Measurements from ENCODE around the gene ZBTB20.

ZBTB20 gene

GRCh38 chr3:114841515-114841914, 305.6 kb downstream of the ZBTB20 start:
- H3K27ac ChIP-seq (ENCODE audit: insufficient read depth in 1 of 2, low read depth in 1 of 2, low read length in 2 of 2, poor library complexity in 1 of 2, severe bottlenecking in 2 of 2) = no peak overlapping the region
- no peaks in the 10 kb centered on the region for H3K9me3 ChIP-seq (ENCODE audit: control extremely low read depth in 1 of 5, control insufficient read depth in 4 of 5, insufficient read depth in 2 of 5, low read depth in 1 of 5, low read length in 4 of 5)
- H3K36me3 ChIP-seq (ENCODE audit: control insufficient read depth in 4 of 4, insufficient read depth in 4 of 4, low read length in 3 of 4) = peaks cover 0 to 13% (median 3%) of the 10 kb centered on the region in 4 experiments
- DNase-seq = no peak
- H3K4me1 ChIP-seq (ENCODE audit: control extremely low read depth in 1 of 4, control insufficient read depth in 4 of 4, insufficient read depth in 4 of 4, low read length in 3 of 4) = no peaks in the 10 kb centered on the region
- CTCF ChIA-PET = interaction anchor here (1.2 to 1.9 kb wide), 4 partner anchors 10 to 27 kb away, joined by 3 to 10 read pairs (median 3); no protein-coding TSS in a partner anchor
- H3K27me3 ChIP-seq (replicated peaks in 2 of 5; ENCODE audit: control insufficient read depth in 4 of 5, insufficient read depth in 5 of 5, low read length in 4 of 5) = no peaks in the 10 kb centered on the region
- no peak overlapping the region for H3K4me3 ChIP-seq (ENCODE audit: control insufficient read depth in 1 of 7, extremely low read depth in 1 of 7, insufficient read depth in 4 of 7, low read depth in 2 of 7, low read length in 6 of 7)
- POLR2A ChIA-PET = no interaction called here
- WGBS (ENCODE audit: insufficient coverage) = 100% methylated on average over 1 of the region's 1 CpG

- POLR2A ChIA-PET = no interaction called here
- H3K27ac ChIP-seq (ENCODE audit: insufficient read depth in 1 of 2, low read depth in 1 of 2, low read length in 2 of 2, poor library complexity in 1 of 2, severe bottlenecking in 2 of 2) = no peak overlapping the region
- no peaks in the 10 kb centered on the region for H3K27me3 ChIP-seq (replicated peaks in 2 of 5; ENCODE audit: control insufficient read depth in 4 of 5, insufficient read depth in 5 of 5, low read length in 4 of 5)
- CTCF ChIA-PET = interaction anchor here (0.8 kb wide), 1 partner anchor 107 kb away, joined by 3 read pairs; no protein-coding TSS in a partner anchor
- H3K4me3 ChIP-seq (ENCODE audit: control insufficient read depth in 1 of 7, extremely low read depth in 1 of 7, insufficient read depth in 4 of 7, low read depth in 2 of 7, low read length in 6 of 7) = no peak overlapping the region
- no peak for DNase-seq
- H3K9me3 ChIP-seq (ENCODE audit: control extremely low read depth in 1 of 5, control insufficient read depth in 4 of 5, insufficient read depth in 2 of 5, low read depth in 1 of 5, low read length in 4 of 5) = no peaks in the 10 kb centered on the region
- peaks cover 0 to 3% (median 0%) of the 10 kb centered on the region in 4 experiments for H3K4me1 ChIP-seq (ENCODE audit: control extremely low read depth in 1 of 4, control insufficient read depth in 4 of 4, insufficient read depth in 4 of 4, low read length in 3 of 4)
- no CpG with 5 or more reads among the region's 2 CpGs for WGBS (ENCODE audit: insufficient coverage)
- peaks cover 0 to 14% (median 3%) of the 10 kb centered on the region in 4 experiments for H3K36me3 ChIP-seq (ENCODE audit: control insufficient read depth in 4 of 4, insufficient read depth in 4 of 4, low read length in 3 of 4)
These were observed 307.6 kb downstream of the ZBTB20 start for GRCh38 chr3:114839476-114839875.

GRCh38 chr3:114838025-114838424, 309.1 kb downstream of the ZBTB20 start:
- no peak overlapping the region for H3K27ac ChIP-seq (ENCODE audit: insufficient read depth in 1 of 2, low read depth in 1 of 2, low read length in 2 of 2, poor library complexity in 1 of 2, severe bottlenecking in 2 of 2)
- no peak overlapping the region for H3K4me3 ChIP-seq (ENCODE audit: control insufficient read depth in 1 of 7, extremely low read depth in 1 of 7, insufficient read depth in 4 of 7, low read depth in 2 of 7, low read length in 6 of 7)
- H3K4me1 ChIP-seq (ENCODE audit: control extremely low read depth in 1 of 4, control insufficient read depth in 4 of 4, insufficient read depth in 4 of 4, low read length in 3 of 4) = peaks cover 0 to 3% (median 0%) of the 10 kb centered on the region in 4 experiments
- ChIA-PET CTCF (interaction anchor here (0.9 to 1.4 kb wide), 2 partner anchors 14 to 248 kb away, joined by 3 read pairs; no protein-coding TSS in a partner anchor), POLR2A (no interaction called here)
- no peaks in the 10 kb centered on the region for H3K9me3 ChIP-seq (ENCODE audit: control extremely low read depth in 1 of 5, control insufficient read depth in 4 of 5, insufficient read depth in 2 of 5, low read depth in 1 of 5, low read length in 4 of 5)
- no CpG with 5 or more reads among the region's 2 CpGs for WGBS (ENCODE audit: insufficient coverage)
- peaks cover 0 to 14% (median 3%) of the 10 kb centered on the region in 4 experiments for H3K36me3 ChIP-seq (ENCODE audit: control insufficient read depth in 4 of 4, insufficient read depth in 4 of 4, low read length in 3 of 4)
- no peaks in the 10 kb centered on the region for H3K27me3 ChIP-seq (replicated peaks in 2 of 5; ENCODE audit: control insufficient read depth in 4 of 5, insufficient read depth in 5 of 5, low read length in 4 of 5)
- DNase-seq = no peak

- no peak overlapping the region for H3K27ac ChIP-seq (ENCODE audit: insufficient read depth in 1 of 2, low read depth in 1 of 2, low read length in 2 of 2, poor library complexity in 1 of 2, severe bottlenecking in 2 of 2)
- POLR2A ChIA-PET = no interaction called here
- H3K27me3 ChIP-seq (replicated peaks in 2 of 5; ENCODE audit: control insufficient read depth in 4 of 5, insufficient read depth in 5 of 5, low read length in 4 of 5) = no peaks in the 10 kb centered on the region
- 40% methylated on average over 1 of the region's 7 CpGs for WGBS (ENCODE audit: insufficient coverage)
- CTCF ChIA-PET = interaction anchor here (1.2 to 3.0 kb wide), 3 partner anchors 9 to 250 kb away, joined by 3 to 6 read pairs (median 3); no protein-coding TSS in a partner anchor
- no peak for DNase-seq
- peaks cover 0 to 9% (median 3%) of the 10 kb centered on the region in 4 experiments for H3K36me3 ChIP-seq (ENCODE audit: control insufficient read depth in 4 of 4, insufficient read depth in 4 of 4, low read length in 3 of 4)
- H3K4me3 ChIP-seq (ENCODE audit: control insufficient read depth in 1 of 7, extremely low read depth in 1 of 7, insufficient read depth in 4 of 7, low read depth in 2 of 7, low read length in 6 of 7) = no peak overlapping the region
- peaks cover 0 to 3% (median 0%) of the 10 kb centered on the region in 4 experiments for H3K4me1 ChIP-seq (ENCODE audit: control extremely low read depth in 1 of 4, control insufficient read depth in 4 of 4, insufficient read depth in 4 of 4, low read length in 3 of 4)
- H3K9me3 ChIP-seq (ENCODE audit: control extremely low read depth in 1 of 5, control insufficient read depth in 4 of 5, insufficient read depth in 2 of 5, low read depth in 1 of 5, low read length in 4 of 5) = no peaks in the 10 kb centered on the region
These were observed 312.7 kb downstream of the ZBTB20 start for GRCh38 chr3:114834175-114834940.

GRCh38 chr3:114831861-114832260, 315.2 kb downstream of the ZBTB20 start:
- no peaks in the 10 kb centered on the region for H3K27me3 ChIP-seq (replicated peaks in 2 of 5; ENCODE audit: control insufficient read depth in 4 of 5, insufficient read depth in 5 of 5, low read length in 4 of 5)
- CTCF ChIA-PET = interaction anchor here (0.7 to 2.9 kb wide), 5 partner anchors 10 to 337 kb away, joined by 3 to 13 read pairs (median 3); no protein-coding TSS in a partner anchor
- peaks cover 0 to 4% (median 0%) of the 10 kb centered on the region in 4 experiments for H3K36me3 ChIP-seq (ENCODE audit: control insufficient read depth in 4 of 4, insufficient read depth in 4 of 4, low read length in 3 of 4)
- no peak overlapping the region for H3K4me3 ChIP-seq (ENCODE audit: control insufficient read depth in 1 of 7, extremely low read depth in 1 of 7, insufficient read depth in 4 of 7, low read depth in 2 of 7, low read length in 6 of 7)
- H3K4me1 ChIP-seq (ENCODE audit: control extremely low read depth in 1 of 4, control insufficient read depth in 4 of 4, insufficient read depth in 4 of 4, low read length in 3 of 4) = peaks cover 0 to 8% (median 0%) of the 10 kb centered on the region in 4 experiments
- POLR2A ChIA-PET = no interaction called here
- no peak overlapping the region for H3K27ac ChIP-seq (ENCODE audit: insufficient read depth in 1 of 2, low read depth in 1 of 2, low read length in 2 of 2, poor library complexity in 1 of 2, severe bottlenecking in 2 of 2)
- DNase-seq = no peak
- no peaks in the 10 kb centered on the region for H3K9me3 ChIP-seq (ENCODE audit: control extremely low read depth in 1 of 5, control insufficient read depth in 4 of 5, insufficient read depth in 2 of 5, low read depth in 1 of 5, low read length in 4 of 5)
- WGBS (ENCODE audit: insufficient coverage) = no CpG with 5 or more reads among the region's 1 CpG

- no peak for DNase-seq
- WGBS (ENCODE audit: insufficient coverage) = 95% methylated on average over 2 of the region's 4 CpGs
- no peak overlapping the region for H3K27ac ChIP-seq (ENCODE audit: insufficient read depth in 1 of 2, low read depth in 1 of 2, low read length in 2 of 2, poor library complexity in 1 of 2, severe bottlenecking in 2 of 2)
- no peaks in the 10 kb centered on the region for H3K9me3 ChIP-seq (ENCODE audit: control extremely low read depth in 1 of 5, control insufficient read depth in 4 of 5, insufficient read depth in 2 of 5, low read depth in 1 of 5, low read length in 4 of 5)
- no peaks in the 10 kb centered on the region for H3K27me3 ChIP-seq (replicated peaks in 2 of 5; ENCODE audit: control insufficient read depth in 4 of 5, insufficient read depth in 5 of 5, low read length in 4 of 5)
- CTCF ChIA-PET = interaction anchor here (0.6 to 2.9 kb wide), 8 partner anchors 10 to 338 kb away, joined by 3 to 13 read pairs (median 3); no protein-coding TSS in a partner anchor
- POLR2A ChIA-PET = no interaction called here
- H3K36me3 ChIP-seq (ENCODE audit: control insufficient read depth in 4 of 4, insufficient read depth in 4 of 4, low read length in 3 of 4) = no peaks in the 10 kb centered on the region
- H3K4me3 ChIP-seq (ENCODE audit: control insufficient read depth in 1 of 7, extremely low read depth in 1 of 7, insufficient read depth in 4 of 7, low read depth in 2 of 7, low read length in 6 of 7) = no peak overlapping the region
- H3K4me1 ChIP-seq (ENCODE audit: control extremely low read depth in 1 of 4, control insufficient read depth in 4 of 4, insufficient read depth in 4 of 4, low read length in 3 of 4) = peaks cover 0 to 6% (median 0%) of the 10 kb centered on the region in 4 experiments
These were observed 316.4 kb downstream of the ZBTB20 start for GRCh38 chr3:114830652-114831051.

- CTCF ChIA-PET = interaction anchor here (1.1 to 2.7 kb wide), 12 partner anchors 11 to 988 kb away, joined by 3 to 14 read pairs (median 4); no protein-coding TSS in a partner anchor
These were observed 317.3 kb downstream of the ZBTB20 start for GRCh38 chr3:114829783-114830182.

More at GRCh38 chr3:114829783-114830182, 317.3 kb downstream of the ZBTB20 start:
- Histone ChIP-seq H3K27ac (ENCODE audit: insufficient read depth in 1 of 2, low read depth in 1 of 2, low read length in 2 of 2, poor library complexity in 1 of 2, severe bottlenecking in 2 of 2) (no peak overlapping the region), H3K4me1 (ENCODE audit: control extremely low read depth in 1 of 4, control insufficient read depth in 4 of 4, insufficient read depth in 4 of 4, low read length in 3 of 4) (peaks cover 0 to 6% (median 0%) of the 10 kb centered on the region in 4 experiments), H3K36me3 (ENCODE audit: control insufficient read depth in 4 of 4, insufficient read depth in 4 of 4, low read length in 3 of 4) (no peaks in the 10 kb centered on the region), H3K27me3 (replicated peaks in 2 of 5; ENCODE audit: control insufficient read depth in 4 of 5, insufficient read depth in 5 of 5, low read length in 4 of 5) (no peaks in the 10 kb centered on the region), H3K9me3 (ENCODE audit: control extremely low read depth in 1 of 5, control insufficient read depth in 4 of 5, insufficient read depth in 2 of 5, low read depth in 1 of 5, low read length in 4 of 5) (no peaks in the 10 kb centered on the region), H3K4me3 (ENCODE audit: control insufficient read depth in 1 of 7, extremely low read depth in 1 of 7, insufficient read depth in 4 of 7, low read depth in 2 of 7, low read length in 6 of 7) (no peak overlapping the region)
- WGBS (ENCODE audit: insufficient coverage) = 100% methylated on average over 2 of the region's 2 CpGs
- POLR2A ChIA-PET = no interaction called here
- no peak for DNase-seq

Data from common myeloid progenitor, CD34-positive (primary cell).